Upper lobe of left lung (tissue), 4 donors: ENCODE measurements around the gene DCP2.

Source experiments
- POLR2A ChIP-seq, 4 donors: fragments of 450-650 bp; IDR thresholded peaks; one replicate each; pipeline ENCODE4 v1.5.1; 2016 to 2017; ENCODE audit warnings: antibody characterized with exemption in 4 of 4, mild to moderate bottlenecking in 2 of 4
- TF ChIP-seq, protein P1 (sequence below), 6 experiments: fragments of 450-650 bp in 4 of 6; fragments of 200-600 bp in 2 of 6; sonication (generic) in 2 of 6; IDR thresholded peaks; one replicate each; pipeline ENCODE4 v1.5.1; 2016 to 2019; ENCODE audit warnings: antibody characterized with exemption in 6 of 6

DNA sequence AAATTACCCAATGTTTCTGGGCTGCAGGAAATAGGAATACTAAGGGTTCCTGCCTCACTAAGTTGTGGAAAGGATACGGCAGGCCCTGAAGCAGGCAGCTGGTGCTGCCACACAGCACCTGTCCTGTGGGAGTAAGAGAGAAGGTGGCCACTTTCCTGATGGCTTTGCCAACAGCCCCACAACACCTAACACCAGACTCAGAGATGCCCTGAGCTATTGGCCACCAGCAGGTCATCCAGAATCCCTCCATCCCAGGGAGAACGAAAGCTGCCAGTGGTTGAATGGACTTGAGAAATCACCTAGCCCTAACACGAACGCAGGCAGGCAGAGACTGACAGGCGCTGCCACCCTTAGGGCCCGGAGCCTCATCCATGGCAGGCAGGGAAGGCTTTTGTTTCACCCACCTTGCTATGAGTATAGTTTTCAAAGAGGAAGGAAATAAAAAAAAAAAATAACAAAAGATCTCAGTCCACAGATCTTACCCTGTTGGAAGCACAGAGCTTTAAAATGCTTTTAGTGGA, 82.2 kb downstream of the DCP2 start:
- no peak for TF ChIP-seq POLR2A (IDR thresholded peaks at IDR 0.05)
- TF ChIP-seq, protein P1, sequence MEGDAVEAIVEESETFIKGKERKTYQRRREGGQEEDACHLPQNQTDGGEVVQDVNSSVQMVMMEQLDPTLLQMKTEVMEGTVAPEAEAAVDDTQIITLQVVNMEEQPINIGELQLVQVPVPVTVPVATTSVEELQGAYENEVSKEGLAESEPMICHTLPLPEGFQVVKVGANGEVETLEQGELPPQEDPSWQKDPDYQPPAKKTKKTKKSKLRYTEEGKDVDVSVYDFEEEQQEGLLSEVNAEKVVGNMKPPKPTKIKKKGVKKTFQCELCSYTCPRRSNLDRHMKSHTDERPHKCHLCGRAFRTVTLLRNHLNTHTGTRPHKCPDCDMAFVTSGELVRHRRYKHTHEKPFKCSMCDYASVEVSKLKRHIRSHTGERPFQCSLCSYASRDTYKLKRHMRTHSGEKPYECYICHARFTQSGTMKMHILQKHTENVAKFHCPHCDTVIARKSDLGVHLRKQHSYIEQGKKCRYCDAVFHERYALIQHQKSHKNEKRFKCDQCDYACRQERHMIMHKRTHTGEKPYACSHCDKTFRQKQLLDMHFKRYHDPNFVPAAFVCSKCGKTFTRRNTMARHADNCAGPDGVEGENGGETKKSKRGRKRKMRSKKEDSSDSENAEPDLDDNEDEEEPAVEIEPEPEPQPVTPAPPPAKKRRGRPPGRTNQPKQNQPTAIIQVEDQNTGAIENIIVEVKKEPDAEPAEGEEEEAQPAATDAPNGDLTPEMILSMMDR (IDR thresholded peaks at IDR 0.05) = no peak
